ENCODE results near the gene NCKAP5.
"Not testable (repeated sequence)": the region's sequence is repeated elsewhere in the genome, so short reads cannot be mapped to it uniquely, and the experiment has no call there.

The NCKAP5 gene

GRCh38 chr2:133497270-133497893 lies 70.9 kb downstream of the NCKAP5 start:
- DNase-seq (ENCODE audit: low read depth, low spot score): no peak

GRCh38 chr2:133496501-133497269 lies 71.6 kb downstream of the NCKAP5 start:
- no peak for DNase-seq (ENCODE audit: low read depth, low spot score)

- DNase-seq (ENCODE audit: low read depth, low spot score): no peak
These were observed 73.0 kb downstream of the NCKAP5 start for GRCh38 chr2:133495226-133495625.

- DNase-seq (ENCODE audit: low read depth, low spot score): no peak
These were observed 75.4 kb downstream of the NCKAP5 start for GRCh38 chr2:133492719-133493380.

- DNase-seq (ENCODE audit: low read depth, low spot score): no peak
These were observed 77.8 kb downstream of the NCKAP5 start for GRCh38 chr2:133490411-133490980.

GRCh38 chr2:133489641-133490410 lies 78.4 kb downstream of the NCKAP5 start:
- no peak for DNase-seq (ENCODE audit: low read depth, low spot score)

- DNase-seq (ENCODE audit: low read depth, low spot score): no peak
These were observed 79.1 kb downstream of the NCKAP5 start for GRCh38 chr2:133489146-133489545.

GRCh38 chr2:133486771-133487191 lies 81.5 kb downstream of the NCKAP5 start:
- DNase-seq (ENCODE audit: low read depth, low spot score): no peak

GRCh38 chr2:133485868-133486267 lies 82.4 kb downstream of the NCKAP5 start:
- DNase-seq (ENCODE audit: low read depth, low spot score): no peak

GRCh38 chr2:133484784-133485183 lies 83.5 kb downstream of the NCKAP5 start:
- no peak for DNase-seq (ENCODE audit: low read depth, low spot score)

GRCh38 chr2:133484106-133484505 lies 84.2 kb downstream of the NCKAP5 start:
- DNase-seq (ENCODE audit: low read depth, low spot score): no peak

GRCh38 chr2:133483181-133483580 lies 85.1 kb downstream of the NCKAP5 start:
- no peak for DNase-seq (ENCODE audit: low read depth, low spot score)

GRCh38 chr2:133480707-133481429 lies 87.4 kb downstream of the NCKAP5 start:
- DNase-seq (ENCODE audit: low read depth, low spot score): no peak

GRCh38 chr2:133477616-133477990 lies 90.7 kb downstream of the NCKAP5 start:
- no peak for DNase-seq (ENCODE audit: low read depth, low spot score)

GRCh38 chr2:133476931-133477615 lies 91.2 kb downstream of the NCKAP5 start:
- DNase-seq (ENCODE audit: low read depth, low spot score): no peak

- no peak for DNase-seq (ENCODE audit: low read depth, low spot score)
These were observed 92.0 kb downstream of the NCKAP5 start for GRCh38 chr2:133476286-133476685.

GRCh38 chr2:133475610-133476009 lies 92.7 kb downstream of the NCKAP5 start:
- no peak for DNase-seq (ENCODE audit: low read depth, low spot score)

- not testable (repeated sequence) for DNase-seq (ENCODE audit: low read depth, low spot score)
These were observed 97.8 kb downstream of the NCKAP5 start for GRCh38 chr2:133470446-133470845.

GRCh38 chr2:133462811-133463210 lies 105.5 kb downstream of the NCKAP5 start:
- DNase-seq (ENCODE audit: low read depth, low spot score): no peak

- DNase-seq (ENCODE audit: low read depth, low spot score): no peak
These were observed 106.8 kb downstream of the NCKAP5 start for GRCh38 chr2:133461484-133461883.
